Stimulated activated naive CD4-positive, alpha-beta T cell (primary cell): ENCODE data around the gene DIPK1B.

Experiments
- DNase-seq, 6 experiments: peaks; one replicate each; lab custom pipeline; 2025; lab: John Stamatoyannopoulos, UW

Gene DIPK1B

DNA sequence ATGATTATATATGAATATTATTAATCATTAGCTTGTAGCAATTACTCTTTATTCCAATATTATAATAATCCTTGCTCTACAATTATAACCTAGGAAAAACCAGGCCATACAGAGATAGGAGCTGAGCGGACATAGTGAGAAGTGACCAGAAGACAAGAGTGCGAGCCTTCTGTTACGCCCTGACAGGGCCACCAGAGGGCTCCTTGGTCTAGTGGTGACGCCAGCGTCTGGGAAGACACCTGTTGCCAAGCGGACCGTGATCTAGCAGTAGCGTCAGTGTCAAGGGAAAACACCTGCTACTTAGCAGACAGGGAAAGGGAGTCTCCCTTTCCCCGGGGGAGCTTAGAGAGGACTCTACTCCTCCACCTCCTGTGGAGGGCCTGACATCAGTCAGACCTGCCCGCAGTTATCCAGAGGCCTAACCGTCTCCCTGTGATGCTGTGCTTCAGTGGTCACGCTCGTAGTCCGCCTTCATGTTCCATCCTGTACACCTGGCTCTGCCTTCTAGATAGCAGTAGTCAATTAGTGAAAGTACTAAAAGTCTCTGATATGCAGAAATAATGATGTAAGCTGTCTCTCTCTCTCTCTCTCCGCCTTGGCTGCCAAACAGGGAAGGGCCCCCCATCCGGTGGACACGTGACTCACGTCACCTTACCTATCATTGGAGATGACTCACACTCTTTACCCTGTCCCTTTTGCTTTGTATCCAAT lies 54.2 kb downstream of the DIPK1B start:
- peak in 1 of 6 experiments; percentile 20 for DNase-seq

DNA sequence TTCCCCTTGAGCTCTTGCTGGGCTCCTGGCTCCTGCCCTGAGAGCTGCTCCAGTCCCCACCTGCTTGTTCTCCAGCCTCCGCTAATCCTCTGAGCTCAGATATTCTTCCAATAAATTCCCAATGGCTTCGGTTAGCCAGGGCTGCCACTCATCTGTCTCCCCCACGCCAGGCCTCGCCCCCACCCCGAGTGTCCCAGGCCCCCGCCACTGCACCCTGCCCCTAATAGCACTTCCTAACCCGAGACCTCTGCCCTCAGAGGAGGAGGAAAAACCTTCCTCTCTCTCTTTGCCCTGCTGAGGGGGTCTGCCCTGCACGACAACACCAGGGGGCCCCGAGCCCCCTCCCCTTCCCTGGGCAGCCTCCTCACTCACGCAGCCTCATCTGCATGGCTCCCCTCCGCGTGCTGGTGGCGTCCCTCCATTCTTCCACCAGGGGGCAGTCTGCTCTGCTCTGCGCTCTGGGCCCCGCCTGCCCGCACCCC lies 57.4 kb downstream of the DIPK1B start:
- peak in 5 of 6 experiments; percentile 12 to 40 (median 20) for DNase-seq

DNA sequence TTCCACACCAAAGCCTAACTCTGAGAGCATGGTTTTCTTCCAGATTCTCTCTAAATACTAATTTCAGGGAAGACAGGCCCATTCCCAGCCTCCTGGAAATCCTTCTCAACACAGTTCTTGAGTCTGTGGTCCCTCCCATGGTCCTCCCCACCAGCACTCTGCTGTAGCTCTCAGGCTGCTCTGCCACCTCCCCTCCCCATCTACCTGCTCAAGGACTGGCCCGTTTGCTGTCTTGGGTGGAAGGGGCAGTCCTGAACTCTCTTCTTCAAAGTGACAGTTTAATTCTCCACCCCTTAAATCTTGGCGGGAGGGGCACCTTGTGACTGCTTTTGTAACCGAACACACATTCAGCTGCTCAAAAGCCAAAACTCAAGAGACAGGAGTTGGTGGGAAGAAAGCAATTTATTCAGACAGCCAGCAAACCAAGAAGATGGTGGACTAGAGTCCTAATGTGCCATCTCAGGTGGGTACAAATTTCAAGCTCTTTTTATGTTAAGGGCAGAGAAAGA lies 59.6 kb downstream of the DIPK1B start:
- DNase-seq, result no peak

DNA sequence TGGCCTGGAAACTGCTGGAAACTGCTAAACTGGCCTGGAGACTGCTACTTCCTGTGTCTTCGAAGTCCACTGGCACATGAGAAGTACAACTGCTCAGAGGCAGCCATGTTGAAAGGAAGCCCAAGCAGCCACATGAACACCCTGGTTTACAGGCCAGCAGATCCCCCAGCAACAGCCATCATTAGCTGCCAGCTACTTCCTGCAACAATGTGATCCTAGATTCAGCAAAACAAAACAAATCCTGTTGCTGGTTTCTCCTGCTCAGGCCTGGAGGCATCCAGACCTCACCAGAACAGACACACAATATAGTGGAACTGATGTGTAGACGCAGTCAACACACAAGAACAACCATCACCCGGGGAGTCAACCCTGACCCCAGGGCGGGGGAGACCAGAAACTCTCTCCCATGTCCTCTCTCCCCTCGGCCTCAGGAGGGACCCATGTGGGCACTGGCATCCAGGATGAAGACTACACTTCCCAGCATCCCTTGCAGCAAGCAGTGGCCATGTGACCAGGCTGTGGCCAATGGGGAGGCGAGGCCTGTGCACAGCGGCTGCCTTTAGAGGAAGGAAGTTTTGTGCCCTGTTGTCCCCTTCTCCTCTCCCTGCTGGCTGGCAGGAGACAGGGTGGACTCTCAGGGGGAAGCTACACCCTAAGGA lies 61.1 kb downstream of the DIPK1B start:
- DNase-seq, result no peak
